GM19240 (cell line): ENCODE measurements around the gene EID1.
"Not testable (repeated sequence)": the region's sequence is repeated elsewhere in the genome, so short reads cannot be mapped to it uniquely, and the experiment has no call there.

Source experiments
- DNase-seq: peaks from one replicate; pipeline ENCODE4 v3.0.0; 2011; ENCODE audit warnings: low spot score; ENCODE audit not compliant: insufficient read length

Gene EID1

DNA sequence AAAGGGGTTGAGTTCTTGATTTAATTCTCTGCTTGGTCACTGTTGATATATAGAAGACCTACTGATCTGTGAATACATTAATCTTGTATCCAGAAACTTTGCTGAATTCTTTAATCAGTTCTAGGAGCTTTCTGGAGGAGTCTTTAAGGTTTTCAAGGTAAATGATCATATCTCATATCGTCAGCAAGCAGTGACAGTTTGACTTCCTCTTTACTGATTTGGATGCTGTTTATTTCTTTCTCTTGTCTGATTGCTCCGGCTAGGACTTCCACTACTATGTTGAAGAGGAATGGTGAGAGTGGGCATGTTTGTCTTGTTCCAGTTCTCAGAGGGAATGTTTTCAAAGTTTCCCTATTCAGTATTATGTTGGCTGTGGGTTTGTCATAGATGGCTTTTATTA lies 31.4 kb downstream of the EID1 start:
- DNase-seq, result not testable (repeated sequence)

DNA sequence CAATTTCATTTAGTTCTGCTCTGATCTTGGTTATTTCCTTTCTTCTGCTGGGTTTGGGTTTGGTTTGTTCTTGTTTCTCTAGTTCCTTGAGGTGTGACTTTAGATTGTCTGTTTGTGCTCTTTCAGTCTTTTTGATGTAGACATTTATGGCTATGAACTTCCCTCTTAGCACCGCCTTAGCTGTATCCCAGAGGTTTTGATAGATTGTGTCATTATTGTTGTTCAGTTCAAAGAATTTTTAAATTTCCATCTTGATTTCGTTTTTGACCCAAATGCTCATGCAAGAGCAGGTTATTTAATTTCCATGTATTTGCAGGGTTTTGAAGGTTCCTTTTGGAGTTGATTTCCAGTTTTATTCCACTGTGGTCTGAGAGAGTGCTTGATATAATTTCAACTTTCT lies 32.6 kb downstream of the EID1 start:
- not testable (repeated sequence) for DNase-seq

DNA sequence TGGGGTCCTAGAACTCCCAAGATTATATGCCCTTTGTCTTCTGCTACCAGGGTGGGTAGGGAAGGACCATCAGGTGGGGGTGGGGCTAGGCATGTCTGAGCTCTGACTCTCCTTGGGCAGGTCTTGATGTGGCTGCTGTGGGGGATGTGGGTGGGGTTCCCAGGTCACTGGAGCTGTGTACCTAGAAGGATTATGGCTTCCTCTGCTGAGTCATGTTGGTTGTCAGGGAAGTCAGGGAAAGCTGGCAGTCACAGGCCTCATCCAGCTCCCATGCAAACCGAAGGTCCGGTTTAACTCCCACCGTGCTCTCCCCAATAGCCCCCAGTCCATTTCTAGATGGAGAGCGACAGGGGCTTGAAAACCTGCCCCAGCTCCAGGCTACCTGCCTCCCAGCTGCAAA lies 35.2 kb downstream of the EID1 start:
- no peak for DNase-seq

DNA sequence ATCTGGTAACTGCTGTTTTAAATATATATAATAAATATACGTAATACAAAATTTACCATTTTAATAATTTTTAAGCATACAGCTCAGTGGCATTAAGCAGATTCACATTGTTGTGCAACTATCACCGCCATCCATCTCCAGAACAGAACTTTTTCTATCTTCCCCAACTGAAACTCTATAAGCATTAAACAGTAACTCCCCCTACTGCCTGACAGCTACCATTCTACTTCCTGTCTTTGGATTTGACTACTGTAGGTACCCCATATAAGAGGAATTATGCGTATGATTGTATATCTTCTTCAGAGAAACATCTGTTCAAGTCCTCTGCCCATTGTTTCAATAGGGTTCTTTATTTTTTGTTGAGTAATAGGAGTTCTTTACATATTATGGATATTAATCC lies 36.8 kb downstream of the EID1 start:
- DNase-seq, result no peak

DNA sequence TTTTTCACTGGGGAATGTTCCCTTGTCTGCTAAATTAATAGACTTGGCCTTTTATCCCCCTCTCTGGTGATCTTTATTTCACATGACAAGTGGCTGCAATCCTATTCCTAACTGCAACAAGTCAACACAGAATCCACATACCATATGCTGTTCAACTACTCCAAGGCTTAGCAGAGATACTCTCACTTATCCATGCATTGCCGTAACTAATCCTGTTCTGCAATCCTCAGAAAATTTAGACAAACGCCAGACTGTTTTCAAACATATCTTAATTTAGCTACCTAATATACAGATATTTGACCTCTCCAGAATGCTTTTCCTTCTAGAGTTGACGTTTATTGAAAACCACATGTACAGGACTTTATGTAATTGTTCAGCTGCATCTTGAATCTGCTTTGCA lies 37.9 kb downstream of the EID1 start:
- DNase-seq, result no peak

DNA sequence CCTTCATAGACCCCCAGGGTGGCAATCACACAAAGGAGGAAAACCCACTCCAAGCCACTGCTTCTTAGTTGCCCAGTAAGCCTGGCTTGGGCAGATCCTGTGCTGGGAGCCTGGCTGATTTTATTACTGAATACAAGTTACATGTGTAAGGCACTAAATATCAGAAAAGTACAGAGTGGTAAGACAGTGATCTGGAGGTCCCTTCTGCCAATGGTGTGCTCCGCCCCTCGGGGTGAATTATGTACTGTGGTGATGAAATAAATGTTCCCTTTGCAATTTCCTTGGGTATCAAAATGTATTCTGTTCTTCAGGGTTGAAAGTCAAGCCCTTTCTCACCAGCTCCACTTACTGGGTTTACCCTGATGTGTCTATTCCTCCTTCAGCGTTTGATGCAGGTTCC lies 38.8 kb downstream of the EID1 start:
- DNase-seq, result no peak

DNA sequence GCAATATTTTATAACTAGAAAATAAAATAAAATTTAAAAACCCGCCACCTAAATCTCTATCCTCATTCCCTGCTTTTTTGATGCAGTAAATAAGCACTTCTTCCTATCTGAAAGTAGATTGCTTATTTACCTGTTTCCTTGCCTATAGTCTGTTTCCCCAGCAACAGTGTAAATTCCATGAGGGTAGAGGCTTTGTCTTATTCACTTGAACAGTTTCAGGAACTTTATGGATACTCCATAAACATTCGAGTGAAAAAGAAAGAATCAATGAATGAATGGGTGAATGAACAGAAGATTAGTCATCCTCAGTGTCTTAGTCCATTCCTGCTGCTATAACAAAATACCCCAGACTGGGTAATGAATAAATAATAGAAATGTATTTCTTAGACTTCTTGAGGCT lies 44.1 kb downstream of the EID1 start:
- no peak for DNase-seq

DNA sequence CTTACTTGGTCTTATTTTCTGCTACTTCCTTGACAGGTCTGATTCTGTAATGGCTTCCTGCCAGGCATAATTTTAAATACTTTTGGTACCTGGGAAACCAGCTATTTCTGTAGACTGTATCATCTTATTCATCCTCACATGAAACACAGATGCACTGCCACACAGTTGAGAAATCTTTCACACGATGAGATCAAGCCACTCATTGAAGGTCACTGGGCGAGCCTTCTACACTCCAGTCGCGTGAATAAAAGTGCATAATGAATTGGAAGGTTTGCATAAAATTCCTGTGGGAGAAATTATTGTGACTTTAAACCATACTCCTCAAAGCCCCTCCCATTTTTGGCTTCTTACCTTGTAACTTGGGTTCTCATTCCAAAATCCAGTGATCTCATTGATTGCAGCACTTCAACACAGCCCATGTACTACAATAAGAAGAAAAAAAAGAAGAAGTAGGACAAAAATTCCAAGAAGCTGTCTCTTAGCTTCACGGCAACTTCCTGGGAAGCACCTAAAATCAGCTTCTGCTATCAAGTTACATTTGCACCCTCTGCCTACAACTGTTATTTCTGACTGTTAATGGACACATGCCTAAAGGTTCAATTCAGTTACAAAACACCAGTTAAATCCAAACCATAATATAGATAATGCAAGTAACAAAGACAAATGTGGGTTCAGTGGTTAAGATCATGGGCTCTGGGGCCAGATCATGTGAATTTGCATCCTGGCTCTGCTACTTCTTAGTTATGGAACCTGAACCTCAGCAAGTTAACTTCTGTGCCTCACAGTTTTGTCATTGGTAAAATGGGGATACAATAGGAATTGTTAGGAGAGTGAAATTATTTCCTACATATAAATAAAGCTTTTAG lies 46.8 kb downstream of the EID1 start:
- DNase-seq, result no peak

DNA sequence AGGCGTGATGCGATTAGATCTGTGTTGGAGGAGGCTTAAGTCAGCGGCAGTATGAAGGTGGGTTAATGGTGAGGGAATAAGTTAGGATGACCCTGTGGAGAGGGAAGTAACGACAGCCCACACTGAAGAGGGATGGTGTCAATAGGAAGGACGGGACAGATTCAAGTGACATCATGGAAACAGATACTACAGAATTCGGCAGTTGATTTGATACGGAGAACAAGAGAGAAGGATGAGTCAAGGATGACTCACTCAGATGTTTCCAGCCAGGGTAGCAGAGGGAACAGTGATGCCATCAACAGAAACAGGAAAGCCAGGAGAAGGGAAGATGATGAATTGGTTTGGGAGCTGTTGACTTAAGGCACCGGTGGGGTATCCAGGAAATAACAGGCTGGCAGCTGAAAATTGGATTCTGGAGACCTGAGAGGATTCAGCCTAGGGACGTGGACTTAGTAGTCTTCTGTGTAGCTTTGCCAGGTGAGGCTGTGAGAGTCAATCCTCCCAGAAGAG lies 47.8 kb downstream of the EID1 start:
- no peak for DNase-seq

DNA sequence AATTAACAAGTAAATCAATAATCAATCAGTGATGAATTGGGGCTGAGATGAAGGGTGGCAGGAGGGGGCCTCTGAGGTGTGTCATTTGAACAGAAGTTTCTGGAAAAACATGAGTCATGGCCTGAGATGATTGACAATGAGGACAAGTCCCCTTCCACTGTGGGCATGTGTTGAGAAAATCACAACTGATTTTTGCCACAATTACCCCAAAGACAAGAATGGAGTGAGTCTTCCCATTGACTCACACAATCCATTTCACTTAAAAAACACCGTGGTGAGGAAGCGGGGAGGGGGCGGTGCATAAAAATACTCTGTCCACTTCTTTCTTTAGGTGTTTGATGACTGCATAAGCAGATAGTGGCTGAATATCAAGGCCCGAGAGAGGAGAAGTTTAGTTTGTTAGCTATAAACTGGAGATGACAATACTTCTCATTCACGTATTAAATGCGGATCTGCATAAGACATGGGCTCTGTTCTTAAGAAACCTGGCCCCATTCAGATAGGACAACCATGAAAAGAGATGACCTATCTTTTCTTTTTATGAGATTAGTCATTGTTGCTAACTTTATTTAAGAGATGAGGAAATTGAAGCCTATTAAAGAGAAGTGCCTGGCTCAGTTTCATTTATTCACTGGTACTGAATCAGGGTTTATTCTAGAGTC lies 51.1 kb downstream of the EID1 start:
- no peak for DNase-seq

DNA sequence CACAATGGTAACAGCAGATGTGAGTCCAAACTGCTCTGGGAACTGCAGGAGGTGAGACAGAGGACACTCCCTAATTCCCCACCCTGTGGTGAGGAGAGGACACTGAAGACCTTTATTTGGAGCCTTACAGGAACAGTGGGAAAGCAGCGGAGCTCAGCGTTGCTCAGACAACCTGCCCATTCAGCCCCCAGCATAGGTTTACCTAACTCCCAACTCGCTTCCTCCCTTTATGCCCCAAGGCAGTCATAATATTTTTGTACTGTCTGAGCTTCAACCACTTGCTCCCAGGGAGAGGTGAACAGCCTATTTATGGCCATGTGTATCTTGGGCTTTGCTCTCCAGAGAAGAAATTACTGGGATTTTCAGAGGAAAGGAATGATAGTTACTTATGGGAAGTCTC lies 51.7 kb downstream of the EID1 start:
- no peak for DNase-seq
